ENCODE results near the gene MYRFL. TPM values are rescaled to one million over a fixed set of nuclear protein-coding genes. Genes with fewer than 3 reads are reported as not detected.
"Not testable (repeated sequence)": the region's sequence is repeated elsewhere in the genome, so short reads cannot be mapped to it uniquely, and the experiment has no call there.

The MYRFL gene
- total and polyA plus RNA-seq, 2 experiments from 2014 or later: 2.3 to 2.7 TPM

- no peak overlapping the region for H2AFZ ChIP-seq
- peak overlapping the region; percentile 65 for H3K27ac ChIP-seq
- H3K36me3 ChIP-seq (replicated peaks; ENCODE audit: insufficient read depth, low read depth): no peaks in the 10 kb centered on the region
- H4K20me1 ChIP-seq (ENCODE audit: insufficient read depth, poor library complexity, severe bottlenecking): no peaks in the 10 kb centered on the region
- no peak overlapping the region for H3K4me2 ChIP-seq
- no peaks in the 10 kb centered on the region for H3K9me2 ChIP-seq (replicated peaks; ENCODE audit: insufficient read depth)
- no peaks in the 10 kb centered on the region for H3K79me2 ChIP-seq
- no peak for DNase-seq (ENCODE audit: low spot score)
- H3K4me3 ChIP-seq: no peak overlapping the region
- H3K9me3 ChIP-seq (ENCODE audit: low read depth): no peaks in the 10 kb centered on the region
- H3K4me1 ChIP-seq (ENCODE audit: insufficient read depth): no peaks in the 10 kb centered on the region
- TF ChIP-seq EZH2phosphoT487 (IDR thresholded peaks at IDR 0.05; ENCODE audit: low read depth, severe bottlenecking, unreplicated experiment) (no peak), CTCF (IDR thresholded peaks at IDR 0.05; ENCODE audit: poor library complexity) (no peak), EZH2 (IDR thresholded peaks at IDR 0.05; ENCODE audit: borderline replicate concordance) (no peak)
- no peaks in the 10 kb centered on the region for H3K27me3 ChIP-seq
- WGBS (ENCODE audit: low lambda C conversion rate, missing lambda C conversion rate): 79% methylated on average over 1 of the region's 1 CpG
Observed at GRCh38 chr12:69993433-69993832, 168.4 kb downstream of the MYRFL start.

GRCh38 chr12:69994086-69994485 lies 169.1 kb downstream of the MYRFL start:
- not testable (repeated sequence) for DNase-seq (ENCODE audit: low spot score); H3K4me3 ChIP-seq; H3K79me2 ChIP-seq; H3K36me3 ChIP-seq (replicated peaks; ENCODE audit: insufficient read depth, low read depth); H4K20me1 ChIP-seq (ENCODE audit: insufficient read depth, poor library complexity, severe bottlenecking); H3K9me2 ChIP-seq (replicated peaks; ENCODE audit: insufficient read depth); H2AFZ ChIP-seq; H3K4me1 ChIP-seq (ENCODE audit: insufficient read depth); H3K27me3 ChIP-seq; H3K9me3 ChIP-seq (ENCODE audit: low read depth)
- 93% methylated on average over 7 of the region's 7 CpGs for WGBS (ENCODE audit: low lambda C conversion rate, missing lambda C conversion rate)
- peak overlapping the region; percentile 65 for H3K27ac ChIP-seq
- peak overlapping the region; percentile 9 for H3K4me2 ChIP-seq

GRCh38 chr12:69994724-69995173 lies 169.7 kb downstream of the MYRFL start:
- H3K27ac ChIP-seq: peak overlapping the region; percentile 65

GRCh38 chr12:69996241-69996640 lies 171.2 kb downstream of the MYRFL start:
- no peaks in the 10 kb centered on the region for H3K9me3 ChIP-seq (ENCODE audit: low read depth)
- H3K79me2 ChIP-seq: no peaks in the 10 kb centered on the region
- no peak overlapping the region for H3K4me2 ChIP-seq
- no peak for DNase-seq (ENCODE audit: low spot score)
- no peak overlapping the region for H2AFZ ChIP-seq
- H3K36me3 ChIP-seq (replicated peaks; ENCODE audit: insufficient read depth, low read depth): no peaks in the 10 kb centered on the region
- H4K20me1 ChIP-seq (ENCODE audit: insufficient read depth, poor library complexity, severe bottlenecking): no peaks in the 10 kb centered on the region
- 93% methylated on average over 2 of the region's 2 CpGs for WGBS (ENCODE audit: low lambda C conversion rate, missing lambda C conversion rate)
- no peak overlapping the region for H3K27ac ChIP-seq
- H3K27me3 ChIP-seq: no peaks in the 10 kb centered on the region
- H3K4me1 ChIP-seq (ENCODE audit: insufficient read depth): no peaks in the 10 kb centered on the region
- no peaks in the 10 kb centered on the region for H3K9me2 ChIP-seq (replicated peaks; ENCODE audit: insufficient read depth)
- no peak overlapping the region for H3K4me3 ChIP-seq
- TF ChIP-seq EZH2 (IDR thresholded peaks at IDR 0.05; ENCODE audit: borderline replicate concordance): no peak
- TF ChIP-seq CTCF (IDR thresholded peaks at IDR 0.05; ENCODE audit: poor library complexity): no peak
- no peak for TF ChIP-seq EZH2phosphoT487 (IDR thresholded peaks at IDR 0.05; ENCODE audit: low read depth, severe bottlenecking, unreplicated experiment)

More at GRCh38 chr12:69994724-69995173, 169.7 kb downstream of the MYRFL start:
- Histone ChIP-seq H3K4me3 (no peak overlapping the region), H2AFZ (no peak overlapping the region), H3K27me3 (no peaks in the 10 kb centered on the region), H3K9me3 (ENCODE audit: low read depth) (no peaks in the 10 kb centered on the region), H3K9me2 (replicated peaks; ENCODE audit: insufficient read depth) (no peaks in the 10 kb centered on the region), H3K36me3 (replicated peaks; ENCODE audit: insufficient read depth, low read depth) (no peaks in the 10 kb centered on the region), H3K4me1 (ENCODE audit: insufficient read depth) (no peaks in the 10 kb centered on the region), H4K20me1 (ENCODE audit: insufficient read depth, poor library complexity, severe bottlenecking) (no peaks in the 10 kb centered on the region), H3K79me2 (no peaks in the 10 kb centered on the region), H3K4me2 (peak overlapping the region; percentile 9)
- 21% methylated on average over 6 of the region's 6 CpGs for WGBS (ENCODE audit: low lambda C conversion rate, missing lambda C conversion rate)
- peak; percentile 74 for DNase-seq (ENCODE audit: low spot score)
- TF ChIP-seq EZH2 (IDR thresholded peaks at IDR 0.05; ENCODE audit: borderline replicate concordance): no peak
- no peak for TF ChIP-seq EZH2phosphoT487 (IDR thresholded peaks at IDR 0.05; ENCODE audit: low read depth, severe bottlenecking, unreplicated experiment)

Measured in hepatocyte (in vitro differentiated cells).